ENCODE measurements around the gene COQ9.

COQ9 gene

GRCh38 chr16:57500578-57501111 is 53.4 kb downstream of the COQ9 start:
- no peak for DNase-seq
- Histone ChIP-seq H3K4me3 (ENCODE audit: low read depth, low read length) (no peak overlapping the region), H3K27ac (no peak overlapping the region), H3K9me3 (ENCODE audit: severe bottlenecking) (no peaks in the 10 kb centered on the region), H3K27me3 (ENCODE audit: insufficient read depth, low read depth, severe bottlenecking) (no peaks in the 10 kb centered on the region), H3K36me3 (no peaks in the 10 kb centered on the region)
- no peak for TF ChIP-seq CTCF (IDR thresholded peaks at IDR 0.05; ENCODE audit: low read depth, low read length)

GRCh38 chr16:57501492-57501891 is 54.2 kb downstream of the COQ9 start:
- TF ChIP-seq CTCF (IDR thresholded peaks at IDR 0.05; ENCODE audit: low read depth, low read length), result no peak
- no peaks in the 10 kb centered on the region for H3K27me3 ChIP-seq (ENCODE audit: insufficient read depth, low read depth, severe bottlenecking)
- H3K27ac ChIP-seq, result no peak overlapping the region
- no peak overlapping the region for H3K4me3 ChIP-seq (ENCODE audit: low read depth, low read length)
- no peaks in the 10 kb centered on the region for H3K36me3 ChIP-seq
- no peak for DNase-seq
- H3K9me3 ChIP-seq (ENCODE audit: severe bottlenecking), result no peaks in the 10 kb centered on the region

- no peak overlapping the region for H3K27ac ChIP-seq
- H3K36me3 ChIP-seq, result no peaks in the 10 kb centered on the region
- DNase-seq, result no peak
- no peak for TF ChIP-seq CTCF (IDR thresholded peaks at IDR 0.05; ENCODE audit: low read depth, low read length)
- no peaks in the 10 kb centered on the region for H3K9me3 ChIP-seq (ENCODE audit: severe bottlenecking)
- H3K27me3 ChIP-seq (ENCODE audit: insufficient read depth, low read depth, severe bottlenecking), result no peaks in the 10 kb centered on the region
- H3K4me3 ChIP-seq (ENCODE audit: low read depth, low read length), result no peak overlapping the region
These were observed 54.9 kb downstream of the COQ9 start for GRCh38 chr16:57502048-57502775.

GRCh38 chr16:57503366-57503765 is 56.1 kb downstream of the COQ9 start:
- Histone ChIP-seq H3K4me3 (ENCODE audit: low read depth, low read length) (no peak overlapping the region), H3K27ac (peak overlapping the region; percentile 68), H3K36me3 (no peaks in the 10 kb centered on the region), H3K9me3 (ENCODE audit: severe bottlenecking) (no peaks in the 10 kb centered on the region), H3K27me3 (ENCODE audit: insufficient read depth, low read depth, severe bottlenecking) (no peaks in the 10 kb centered on the region)
- peak; percentile 90 for DNase-seq
- no peak for TF ChIP-seq CTCF (IDR thresholded peaks at IDR 0.05; ENCODE audit: low read depth, low read length)

- H3K36me3 ChIP-seq, result no peaks in the 10 kb centered on the region
- no peaks in the 10 kb centered on the region for H3K9me3 ChIP-seq (ENCODE audit: severe bottlenecking)
- TF ChIP-seq CTCF (IDR thresholded peaks at IDR 0.05; ENCODE audit: low read depth, low read length), result no peak
- H3K4me3 ChIP-seq (ENCODE audit: low read depth, low read length), result no peak overlapping the region
- DNase-seq, result no peak
- peak overlapping the region; percentile 68 for H3K27ac ChIP-seq
- H3K27me3 ChIP-seq (ENCODE audit: insufficient read depth, low read depth, severe bottlenecking), result no peaks in the 10 kb centered on the region
These were observed 56.7 kb downstream of the COQ9 start for GRCh38 chr16:57504001-57504400.

- H3K9me3 ChIP-seq (ENCODE audit: severe bottlenecking), result no peaks in the 10 kb centered on the region
- H3K4me3 ChIP-seq (ENCODE audit: low read depth, low read length), result no peak overlapping the region
- TF ChIP-seq CTCF (IDR thresholded peaks at IDR 0.05; ENCODE audit: low read depth, low read length), result no peak
- peak overlapping the region; percentile 68 for H3K27ac ChIP-seq
- no peaks in the 10 kb centered on the region for H3K27me3 ChIP-seq (ENCODE audit: insufficient read depth, low read depth, severe bottlenecking)
- no peak for DNase-seq
- H3K36me3 ChIP-seq, result no peaks in the 10 kb centered on the region
These were observed 57.2 kb downstream of the COQ9 start for GRCh38 chr16:57504491-57504890.

All from WERI-Rb-1 (cell line).